Measurements from ENCODE around the gene TK2. TPM values are rescaled to one million over a fixed set of nuclear protein-coding genes. Genes with fewer than 3 reads are reported as not detected.
A peak's percentile ranks its signal among the peaks of the same experiment; 100 is the strongest.

TK2 gene
- total and polyA plus RNA-seq, 2 experiments from 2014 or later: 1.8 to 4.2 TPM

DNA sequence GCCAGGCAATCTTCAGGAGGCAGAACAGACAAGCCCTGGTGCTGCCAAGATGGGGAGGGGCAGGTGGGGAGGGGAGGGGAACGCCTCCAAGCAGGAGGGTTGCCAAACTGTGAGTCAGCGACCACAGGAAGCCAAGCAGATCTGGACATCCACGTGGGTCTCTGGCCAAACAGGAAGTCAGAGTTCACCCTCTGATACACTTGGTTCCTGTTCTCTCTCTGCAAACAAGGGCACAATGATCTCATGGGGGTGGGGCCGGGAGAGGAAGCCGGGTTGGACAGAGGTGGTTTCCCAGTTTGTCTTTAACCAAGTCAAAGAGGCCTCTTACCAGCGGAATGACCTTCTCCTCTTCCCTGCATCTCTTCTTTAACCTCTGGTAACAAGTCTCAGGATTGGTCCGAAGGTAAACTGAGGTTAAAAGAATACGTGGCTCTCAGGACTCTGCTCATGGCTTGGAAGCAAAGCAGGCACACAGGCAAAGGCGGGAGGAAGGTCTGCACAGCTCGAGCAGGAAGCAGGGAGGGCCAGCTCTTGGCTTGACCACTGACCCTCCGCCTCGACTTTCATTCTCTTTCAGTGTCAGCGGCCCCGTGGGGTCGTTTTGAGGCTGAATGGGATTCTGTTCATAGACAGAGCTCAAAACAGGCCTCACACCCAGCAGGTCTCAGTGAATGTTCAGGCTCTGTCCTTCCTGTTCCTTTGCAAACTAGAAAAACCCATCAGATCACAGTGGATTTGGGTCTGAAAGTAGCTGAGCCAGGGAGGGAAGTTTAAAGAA is 32.9 kb downstream of the TK2 start:
- H3K4me1 Mint-ChIP-seq: peaks cover 28% of the 10 kb centered on the region
- Histone ChIP-seq H3K27me3 (ENCODE audit: insufficient read depth) (no peaks in the 10 kb centered on the region), H4K20me1 (replicated peaks; ENCODE audit: insufficient read depth) (no peaks in the 10 kb centered on the region), H2AFZ (no peak overlapping the region), H3F3A (replicated peaks; ENCODE audit: low read depth) (no peaks in the 10 kb centered on the region), H3K27ac (ENCODE audit: low read depth) (no peak overlapping the region), H3K4me1 (ENCODE audit: insufficient read depth) (peaks cover 8% of the 10 kb centered on the region), H3K4me2 (no peak overlapping the region), H3K79me2 (replicated peaks; ENCODE audit: insufficient read depth) (no peaks in the 10 kb centered on the region), H3K9me2 (ENCODE audit: insufficient read depth) (no peaks in the 10 kb centered on the region), H3K4me3 (no peak overlapping the region), H3K36me3 (ENCODE audit: insufficient read depth) (no peaks in the 10 kb centered on the region)
- no peaks in the 10 kb centered on the region; the same call in 2 of the 3 replicates for H3K9me3 Mint-ChIP-seq
- ATAC-seq: no peak
- H3K27me3 Mint-ChIP-seq (ENCODE audit: insufficient read depth, low read depth, poor library complexity): peaks cover 6% of the 10 kb centered on the region
- no peak for TF ChIP-seq ZNF331 (CRISPR knock-in tag; IDR thresholded peaks at IDR 0.05; ENCODE audit: low read depth)
- no peak for DNase-seq (ENCODE audit: low spot score)
- no peak overlapping the region for H3K4me3 Mint-ChIP-seq
- H3K27ac Mint-ChIP-seq: peak overlapping the region; percentile 81
- H3K36me3 Mint-ChIP-seq (ENCODE audit: low read depth): peaks cover 23% of the 10 kb centered on the region

DNA sequence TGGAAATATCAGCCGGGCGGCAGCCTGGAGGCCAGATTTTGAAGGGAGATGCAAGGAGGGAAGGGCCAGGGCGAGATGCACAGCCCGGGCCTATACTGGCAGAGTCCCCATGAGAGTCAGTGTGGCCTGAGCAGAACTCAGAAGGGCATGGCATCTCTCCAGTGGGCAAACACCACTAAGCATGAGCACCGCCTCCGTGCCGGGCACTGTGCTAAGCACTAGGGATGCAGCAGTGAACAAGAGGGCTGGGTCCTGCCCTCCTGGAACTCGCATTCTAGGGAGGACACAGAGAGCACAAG is 33.5 kb downstream of the TK2 start:
- no peak overlapping the region for H2AFZ ChIP-seq
- TF ChIP-seq STAT1 (IDR thresholded peaks at IDR 0.05; ENCODE audit: unreplicated experiment) (no peak), EZH2phosphoT487 (IDR thresholded peaks at IDR 0.05; ENCODE audit: unreplicated experiment) (no peak), ZNF114 (CRISPR knock-in tag; IDR thresholded peaks at IDR 0.05) (no peak), POLR2AphosphoS5 (IDR thresholded peaks at IDR 0.05; ENCODE audit: low read depth) (no peak), EZH2 (IDR thresholded peaks at IDR 0.05; ENCODE audit: low read depth, unreplicated experiment) (no peak)
- TF ChIP-seq, protein P1, sequence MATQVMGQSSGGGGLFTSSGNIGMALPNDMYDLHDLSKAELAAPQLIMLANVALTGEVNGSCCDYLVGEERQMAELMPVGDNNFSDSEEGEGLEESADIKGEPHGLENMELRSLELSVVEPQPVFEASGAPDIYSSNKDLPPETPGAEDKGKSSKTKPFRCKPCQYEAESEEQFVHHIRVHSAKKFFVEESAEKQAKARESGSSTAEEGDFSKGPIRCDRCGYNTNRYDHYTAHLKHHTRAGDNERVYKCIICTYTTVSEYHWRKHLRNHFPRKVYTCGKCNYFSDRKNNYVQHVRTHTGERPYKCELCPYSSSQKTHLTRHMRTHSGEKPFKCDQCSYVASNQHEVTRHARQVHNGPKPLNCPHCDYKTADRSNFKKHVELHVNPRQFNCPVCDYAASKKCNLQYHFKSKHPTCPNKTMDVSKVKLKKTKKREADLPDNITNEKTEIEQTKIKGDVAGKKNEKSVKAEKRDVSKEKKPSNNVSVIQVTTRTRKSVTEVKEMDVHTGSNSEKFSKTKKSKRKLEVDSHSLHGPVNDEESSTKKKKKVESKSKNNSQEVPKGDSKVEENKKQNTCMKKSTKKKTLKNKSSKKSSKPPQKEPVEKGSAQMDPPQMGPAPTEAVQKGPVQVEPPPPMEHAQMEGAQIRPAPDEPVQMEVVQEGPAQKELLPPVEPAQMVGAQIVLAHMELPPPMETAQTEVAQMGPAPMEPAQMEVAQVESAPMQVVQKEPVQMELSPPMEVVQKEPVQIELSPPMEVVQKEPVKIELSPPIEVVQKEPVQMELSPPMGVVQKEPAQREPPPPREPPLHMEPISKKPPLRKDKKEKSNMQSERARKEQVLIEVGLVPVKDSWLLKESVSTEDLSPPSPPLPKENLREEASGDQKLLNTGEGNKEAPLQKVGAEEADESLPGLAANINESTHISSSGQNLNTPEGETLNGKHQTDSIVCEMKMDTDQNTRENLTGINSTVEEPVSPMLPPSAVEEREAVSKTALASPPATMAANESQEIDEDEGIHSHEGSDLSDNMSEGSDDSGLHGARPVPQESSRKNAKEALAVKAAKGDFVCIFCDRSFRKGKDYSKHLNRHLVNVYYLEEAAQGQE (IDR thresholded peaks at IDR 0.05; ENCODE audit: unreplicated experiment): no peak
- TF ChIP-seq, protein P2, sequence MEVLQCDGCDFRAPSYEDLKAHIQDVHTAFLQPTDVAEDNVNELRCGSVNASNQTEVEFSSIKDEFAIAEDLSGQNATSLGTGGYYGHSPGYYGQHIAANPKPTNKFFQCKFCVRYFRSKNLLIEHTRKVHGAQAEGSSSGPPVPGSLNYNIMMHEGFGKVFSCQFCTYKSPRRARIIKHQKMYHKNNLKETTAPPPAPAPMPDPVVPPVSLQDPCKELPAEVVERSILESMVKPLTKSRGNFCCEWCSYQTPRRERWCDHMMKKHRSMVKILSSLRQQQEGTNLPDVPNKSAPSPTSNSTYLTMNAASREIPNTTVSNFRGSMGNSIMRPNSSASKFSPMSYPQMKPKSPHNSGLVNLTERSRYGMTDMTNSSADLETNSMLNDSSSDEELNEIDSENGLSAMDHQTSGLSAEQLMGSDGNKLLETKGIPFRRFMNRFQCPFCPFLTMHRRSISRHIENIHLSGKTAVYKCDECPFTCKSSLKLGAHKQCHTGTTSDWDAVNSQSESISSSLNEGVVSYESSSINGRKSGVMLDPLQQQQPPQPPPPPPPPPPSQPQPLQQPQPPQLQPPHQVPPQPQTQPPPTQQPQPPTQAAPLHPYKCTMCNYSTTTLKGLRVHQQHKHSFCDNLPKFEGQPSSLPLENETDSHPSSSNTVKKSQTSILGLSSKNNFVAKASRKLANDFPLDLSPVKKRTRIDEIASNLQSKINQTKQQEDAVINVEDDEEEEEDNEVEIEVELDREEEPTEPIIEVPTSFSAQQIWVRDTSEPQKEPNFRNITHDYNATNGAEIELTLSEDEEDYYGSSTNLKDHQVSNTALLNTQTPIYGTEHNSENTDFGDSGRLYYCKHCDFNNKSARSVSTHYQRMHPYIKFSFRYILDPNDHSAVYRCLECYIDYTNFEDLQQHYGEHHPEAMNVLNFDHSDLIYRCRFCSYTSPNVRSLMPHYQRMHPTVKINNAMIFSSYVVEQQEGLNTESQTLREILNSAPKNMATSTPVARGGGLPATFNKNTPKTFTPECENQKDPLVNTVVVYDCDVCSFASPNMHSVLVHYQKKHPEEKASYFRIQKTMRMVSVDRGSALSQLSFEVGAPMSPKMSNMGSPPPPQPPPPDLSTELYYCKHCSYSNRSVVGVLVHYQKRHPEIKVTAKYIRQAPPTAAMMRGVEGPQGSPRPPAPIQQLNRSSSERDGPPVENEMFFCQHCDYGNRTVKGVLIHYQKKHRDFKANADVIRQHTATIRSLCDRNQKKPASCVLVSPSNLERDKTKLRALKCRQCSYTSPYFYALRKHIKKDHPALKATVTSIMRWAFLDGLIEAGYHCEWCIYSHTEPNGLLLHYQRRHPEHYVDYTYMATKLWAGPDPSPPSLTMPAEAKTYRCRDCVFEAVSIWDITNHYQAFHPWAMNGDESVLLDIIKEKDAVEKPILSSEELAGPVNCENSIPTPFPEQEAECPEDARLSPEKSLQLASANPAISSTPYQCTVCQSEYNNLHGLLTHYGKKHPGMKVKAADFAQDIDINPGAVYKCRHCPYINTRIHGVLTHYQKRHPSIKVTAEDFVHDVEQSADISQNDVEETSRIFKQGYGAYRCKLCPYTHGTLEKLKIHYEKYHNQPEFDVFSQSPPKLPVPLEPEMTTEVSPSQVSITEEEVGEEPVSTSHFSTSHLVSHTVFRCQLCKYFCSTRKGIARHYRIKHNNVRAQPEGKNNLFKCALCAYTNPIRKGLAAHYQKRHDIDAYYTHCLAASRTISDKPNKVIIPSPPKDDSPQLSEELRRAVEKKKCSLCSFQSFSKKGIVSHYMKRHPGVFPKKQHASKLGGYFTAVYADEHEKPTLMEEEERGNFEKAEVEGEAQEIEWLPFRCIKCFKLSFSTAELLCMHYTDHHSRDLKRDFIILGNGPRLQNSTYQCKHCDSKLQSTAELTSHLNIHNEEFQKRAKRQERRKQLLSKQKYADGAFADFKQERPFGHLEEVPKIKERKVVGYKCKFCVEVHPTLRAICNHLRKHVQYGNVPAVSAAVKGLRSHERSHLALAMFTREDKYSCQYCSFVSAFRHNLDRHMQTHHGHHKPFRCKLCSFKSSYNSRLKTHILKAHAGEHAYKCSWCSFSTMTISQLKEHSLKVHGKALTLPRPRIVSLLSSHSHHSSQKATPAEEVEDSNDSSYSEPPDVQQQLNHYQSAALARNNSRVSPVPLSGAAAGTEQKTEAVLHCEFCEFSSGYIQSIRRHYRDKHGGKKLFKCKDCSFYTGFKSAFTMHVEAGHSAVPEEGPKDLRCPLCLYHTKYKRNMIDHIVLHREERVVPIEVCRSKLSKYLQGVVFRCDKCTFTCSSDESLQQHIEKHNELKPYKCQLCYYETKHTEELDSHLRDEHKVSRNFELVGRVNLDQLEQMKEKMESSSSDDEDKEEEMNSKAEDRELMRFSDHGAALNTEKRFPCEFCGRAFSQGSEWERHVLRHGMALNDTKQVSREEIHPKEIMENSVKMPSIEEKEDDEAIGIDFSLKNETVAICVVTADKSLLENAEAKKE (CRISPR knock-in tag; IDR thresholded peaks at IDR 0.05): no peak
- TF ChIP-seq, protein P3, sequence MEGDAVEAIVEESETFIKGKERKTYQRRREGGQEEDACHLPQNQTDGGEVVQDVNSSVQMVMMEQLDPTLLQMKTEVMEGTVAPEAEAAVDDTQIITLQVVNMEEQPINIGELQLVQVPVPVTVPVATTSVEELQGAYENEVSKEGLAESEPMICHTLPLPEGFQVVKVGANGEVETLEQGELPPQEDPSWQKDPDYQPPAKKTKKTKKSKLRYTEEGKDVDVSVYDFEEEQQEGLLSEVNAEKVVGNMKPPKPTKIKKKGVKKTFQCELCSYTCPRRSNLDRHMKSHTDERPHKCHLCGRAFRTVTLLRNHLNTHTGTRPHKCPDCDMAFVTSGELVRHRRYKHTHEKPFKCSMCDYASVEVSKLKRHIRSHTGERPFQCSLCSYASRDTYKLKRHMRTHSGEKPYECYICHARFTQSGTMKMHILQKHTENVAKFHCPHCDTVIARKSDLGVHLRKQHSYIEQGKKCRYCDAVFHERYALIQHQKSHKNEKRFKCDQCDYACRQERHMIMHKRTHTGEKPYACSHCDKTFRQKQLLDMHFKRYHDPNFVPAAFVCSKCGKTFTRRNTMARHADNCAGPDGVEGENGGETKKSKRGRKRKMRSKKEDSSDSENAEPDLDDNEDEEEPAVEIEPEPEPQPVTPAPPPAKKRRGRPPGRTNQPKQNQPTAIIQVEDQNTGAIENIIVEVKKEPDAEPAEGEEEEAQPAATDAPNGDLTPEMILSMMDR (conservative IDR thresholded peaks at IDR 0.05; ENCODE audit: low read depth in 2 of 2): no peak

More for the DNA sequence above, 33.5 kb downstream of the TK2 start:
- H3K9me3 Mint-ChIP-seq: no peaks in the 10 kb centered on the region; the same call in 2 of the 3 replicates
- H3K36me3 ChIP-seq (ENCODE audit: insufficient read depth): no peaks in the 10 kb centered on the region
- no peaks in the 10 kb centered on the region for H3K27me3 ChIP-seq (ENCODE audit: insufficient read depth)
- H3K9me2 ChIP-seq (ENCODE audit: insufficient read depth): no peaks in the 10 kb centered on the region
- H4K20me1 ChIP-seq (replicated peaks; ENCODE audit: insufficient read depth): no peaks in the 10 kb centered on the region
- H3K4me1 ChIP-seq (ENCODE audit: insufficient read depth): peaks cover 13% of the 10 kb centered on the region
- peak overlapping the region; percentile 12; the same call in 1 of the 2 replicates for H3K27ac Mint-ChIP-seq
- H3F3A ChIP-seq (replicated peaks; ENCODE audit: low read depth): no peaks in the 10 kb centered on the region
- H3K4me3 Mint-ChIP-seq: no peak overlapping the region
- H3K27ac ChIP-seq (ENCODE audit: low read depth): no peak overlapping the region
- no peak overlapping the region for H3K4me3 ChIP-seq
- peaks cover 32% of the 10 kb centered on the region for H3K4me1 Mint-ChIP-seq
- H3K27me3 Mint-ChIP-seq (ENCODE audit: insufficient read depth, low read depth, poor library complexity): peaks cover 6% of the 10 kb centered on the region
- H3K36me3 Mint-ChIP-seq (ENCODE audit: low read depth): peaks cover 23% of the 10 kb centered on the region
- no peaks in the 10 kb centered on the region for H3K79me2 ChIP-seq (replicated peaks; ENCODE audit: insufficient read depth)
- H3K4me2 ChIP-seq: no peak overlapping the region
- ATAC-seq (no peak), DNase-seq (ENCODE audit: low spot score) (no peak)

All from GM23338 (cell line).